SK-N-SH treated with all-trans-retinoic acid at 6 μM for 48 hours (cell line): Measurements from ENCODE around the gene CSK.
A peak's percentile ranks its signal among the peaks of the same experiment; 100 is the strongest.

Experiments used
- BACH2 ChIP-seq: fragments of 250-450 bp; sonication (Bioruptor Pico); IDR thresholded peaks from 2 replicates; pipeline ENCODE4 v1.9.0; 2021; ENCODE audit warnings: mild to moderate bottlenecking, borderline replicate concordance
- CSDC2 ChIP-seq: fragments of 250-450 bp; sonication (Bioruptor Pico); IDR thresholded peaks from 2 replicates; pipeline ENCODE4 v1.5.0; 2020; ENCODE audit warnings: mild to moderate bottlenecking, moderate library complexity
- PATZ1 ChIP-seq: fragments of 250-450 bp; sonication (Bioruptor Pico); IDR thresholded peaks from 2 replicates; pipeline ENCODE4 v1.8.0; 2020; ENCODE audit warnings: mild to moderate bottlenecking, moderate library complexity, borderline replicate concordance
- ZNF70 ChIP-seq: fragments of 450-650 bp; formaldehyde crosslinking; IDR thresholded peaks from 2 replicates; pipeline ENCODE4 v1.5.0; 2020; ENCODE audit warnings: mild to moderate bottlenecking, moderate library complexity

- TF ChIP-seq ZNF70 (CRISPR knock-in tag), result no peak
- peak; percentile 50; the same call in 1 of the 2 replicates for TF ChIP-seq PATZ1 (CRISPR knock-in tag)
- no peak for TF ChIP-seq BACH2 (CRISPR knock-in tag)
- no peak for TF ChIP-seq CSDC2 (CRISPR knock-in tag)
These were observed 61.6 kb downstream of the CSK start for GRCh38 chr15:74843445-74843828.
